Activated CD4-positive, CD25-positive, alpha-beta regulatory T cell treated with anti-CD3 and anti-CD28 coated beads, Interleukin-2, amount 50 U/mL, for 16 hours (primary cell): ENCODE measurements around the gene UNC5B.

ENCODE experiments used
- DNase-seq: peaks from one replicate; pipeline ENCODE4 v3.0.0-alpha.2; 2020; ENCODE audit warnings: low read depth, low spot score

The UNC5B gene

DNA sequence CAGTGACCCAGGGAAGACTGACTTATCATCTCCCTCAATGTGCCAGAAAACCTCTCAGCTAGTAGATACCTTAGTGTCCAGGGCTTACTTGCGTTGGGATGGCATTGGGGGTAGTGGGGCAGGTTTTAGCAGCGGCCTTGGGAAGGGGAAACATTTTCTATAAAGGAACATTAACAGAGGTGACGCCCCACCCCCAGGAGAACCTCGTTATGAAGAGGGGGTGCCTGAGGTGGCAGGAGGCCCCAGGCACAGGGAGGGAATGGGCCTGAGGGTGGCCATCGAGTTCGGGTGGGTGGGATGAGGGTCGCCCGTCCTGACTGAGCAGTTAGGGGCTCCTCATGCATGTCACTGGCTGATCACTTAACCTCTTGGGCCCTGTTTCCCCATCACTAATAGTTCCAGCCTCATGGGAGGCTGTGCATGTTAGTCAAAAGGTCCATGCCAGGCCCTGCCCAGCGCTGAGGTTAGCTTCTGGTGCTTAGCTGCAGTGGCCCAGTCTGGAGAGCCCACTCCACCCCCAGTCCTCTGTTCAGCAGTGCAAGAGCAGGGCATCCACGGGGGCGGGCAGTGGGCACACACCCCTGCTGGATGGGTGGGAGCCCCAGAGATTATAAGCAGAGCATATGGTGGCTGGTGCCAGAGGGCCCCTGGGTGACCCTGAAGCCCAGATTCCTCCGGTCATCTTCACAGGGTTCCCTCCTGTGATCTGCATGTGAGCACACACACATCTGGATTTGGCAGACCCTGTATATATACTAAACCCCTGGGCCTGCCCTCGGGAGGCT, 27.0 kb downstream of the UNC5B start:
- DNase-seq: no peak

DNA sequence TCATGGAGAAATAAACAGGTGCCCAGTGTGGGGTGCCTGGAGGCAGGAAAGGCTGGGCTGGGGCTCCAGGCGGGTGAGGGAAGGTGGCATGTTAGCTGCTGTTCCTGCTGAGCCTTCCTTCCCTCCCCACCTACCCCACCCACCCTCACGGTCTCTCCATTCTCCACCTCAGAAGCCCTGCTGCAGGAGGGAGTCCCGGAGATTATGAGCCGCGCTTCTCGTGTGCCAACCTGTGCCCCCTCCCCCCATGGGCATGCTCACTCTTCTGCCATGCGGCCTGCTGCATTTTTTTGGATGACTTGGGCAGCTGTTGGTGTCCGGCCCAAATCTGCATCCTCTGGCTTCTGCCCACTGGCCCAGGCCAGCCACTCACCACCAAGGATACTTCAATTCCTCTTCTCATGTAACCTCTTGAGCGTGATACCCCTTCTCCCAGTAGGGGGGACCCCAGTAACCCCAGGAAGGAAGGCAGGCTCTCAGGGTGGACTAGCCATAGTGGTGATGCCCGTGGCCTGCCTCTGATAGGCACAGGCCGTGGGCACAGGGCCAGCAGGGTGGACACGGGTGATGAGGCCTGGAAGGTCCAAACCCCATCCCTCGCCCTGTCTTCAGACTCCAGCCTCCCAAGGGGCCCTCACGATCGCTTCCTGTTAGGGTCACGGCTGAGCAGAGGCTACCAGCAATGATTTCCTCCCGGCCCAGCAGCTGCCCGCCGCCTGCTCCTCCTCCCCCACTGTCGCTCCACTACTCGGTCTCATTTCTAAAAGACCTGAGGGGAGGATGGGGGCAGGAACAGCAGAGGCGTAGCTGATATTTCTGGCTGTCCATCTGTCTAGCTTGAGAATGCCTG, 27.8 kb downstream of the UNC5B start:
- DNase-seq: no peak

DNA sequence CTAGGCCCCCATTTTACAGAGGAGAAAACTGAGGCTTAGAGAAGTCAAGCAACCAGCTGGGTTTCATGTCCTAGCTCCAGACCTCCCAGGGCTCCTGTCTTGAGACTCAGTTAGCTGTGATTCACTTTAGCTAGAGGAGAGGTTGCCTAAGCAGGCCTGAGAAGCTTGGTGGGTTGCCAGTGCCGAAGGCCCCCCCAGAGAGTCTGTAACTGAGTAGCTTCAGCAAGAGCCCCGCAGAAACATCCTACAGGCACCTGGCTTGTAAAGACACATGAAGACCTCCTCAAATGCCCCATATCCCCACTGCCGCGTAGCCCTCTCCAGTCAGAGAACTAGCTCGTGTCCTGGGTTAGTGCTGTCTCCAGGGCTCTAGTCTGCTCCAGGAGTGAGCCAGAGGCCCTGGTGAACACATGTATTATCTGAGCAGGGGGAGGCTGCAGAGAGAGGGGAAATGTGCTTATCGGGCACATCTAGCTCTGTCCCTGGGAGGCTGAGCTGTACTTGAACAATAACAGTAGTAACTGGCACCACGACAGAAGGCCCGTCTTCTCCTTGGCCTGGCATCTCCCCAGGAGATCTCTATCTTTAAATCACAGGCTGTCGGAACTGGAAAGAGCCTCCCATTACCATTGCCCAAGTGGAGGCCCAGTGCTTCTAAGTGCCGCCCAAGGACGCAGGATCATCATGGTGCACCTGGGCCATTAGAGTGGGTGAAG, 28.9 kb downstream of the UNC5B start:
- DNase-seq: no peak

DNA sequence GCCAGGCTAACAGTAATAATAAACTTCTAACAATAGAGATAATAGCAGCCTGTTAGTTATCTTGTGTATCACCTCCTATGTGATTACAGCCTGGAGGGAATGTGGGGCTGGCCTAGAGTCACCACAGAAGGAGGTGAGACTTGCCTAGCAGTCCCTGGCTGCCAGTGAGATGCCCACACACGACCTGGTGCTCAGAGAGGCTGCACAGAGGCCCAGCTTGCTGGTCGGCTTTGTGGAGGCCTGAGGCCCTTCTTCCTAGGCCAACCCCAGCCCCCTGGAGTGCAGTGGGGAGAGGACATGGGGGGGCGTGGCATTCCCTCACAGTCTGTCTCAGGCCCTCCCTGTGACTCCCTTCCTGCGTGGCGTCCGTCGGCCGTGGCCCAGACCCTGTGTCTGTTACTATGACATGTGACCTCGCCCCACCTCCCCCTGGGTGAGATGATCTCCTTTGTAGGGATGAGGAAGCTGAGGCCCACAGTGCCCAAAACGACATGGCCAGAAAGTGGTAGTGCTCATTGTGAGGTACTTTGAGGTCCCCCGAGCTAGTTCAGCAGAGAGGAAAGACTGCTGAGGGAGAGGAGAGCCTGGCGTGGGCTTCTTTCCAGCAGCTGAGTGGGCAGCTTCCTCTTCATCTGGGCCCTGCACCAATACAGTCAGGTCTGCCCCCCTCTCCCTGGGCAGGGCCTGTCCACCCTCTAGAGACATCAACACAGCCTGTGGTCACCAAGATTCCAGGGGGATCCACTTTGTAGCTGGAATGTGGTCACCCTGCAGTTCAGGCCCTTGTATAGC, 29.7 kb downstream of the UNC5B start:
- DNase-seq: no peak

DNA sequence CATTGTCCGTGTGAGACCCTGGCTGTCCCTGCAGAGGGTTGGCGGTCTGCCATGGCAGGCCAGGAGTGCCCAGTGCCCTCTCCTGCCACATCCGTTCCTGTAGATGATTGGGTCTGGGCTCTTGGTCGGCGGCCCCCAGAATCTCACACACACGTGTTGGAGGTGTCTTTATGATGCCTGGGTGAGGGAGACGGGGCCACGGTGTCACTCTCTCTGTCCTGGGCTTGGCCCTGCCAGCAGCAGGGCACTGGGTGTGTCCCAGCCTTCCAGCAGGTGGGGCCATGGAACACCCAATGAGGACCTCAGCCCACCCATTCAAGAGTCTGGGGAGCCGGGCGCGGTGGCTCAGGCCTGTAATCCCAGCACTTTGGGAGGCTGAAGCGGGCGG, 30.2 kb downstream of the UNC5B start:
- DNase-seq: no peak

DNA sequence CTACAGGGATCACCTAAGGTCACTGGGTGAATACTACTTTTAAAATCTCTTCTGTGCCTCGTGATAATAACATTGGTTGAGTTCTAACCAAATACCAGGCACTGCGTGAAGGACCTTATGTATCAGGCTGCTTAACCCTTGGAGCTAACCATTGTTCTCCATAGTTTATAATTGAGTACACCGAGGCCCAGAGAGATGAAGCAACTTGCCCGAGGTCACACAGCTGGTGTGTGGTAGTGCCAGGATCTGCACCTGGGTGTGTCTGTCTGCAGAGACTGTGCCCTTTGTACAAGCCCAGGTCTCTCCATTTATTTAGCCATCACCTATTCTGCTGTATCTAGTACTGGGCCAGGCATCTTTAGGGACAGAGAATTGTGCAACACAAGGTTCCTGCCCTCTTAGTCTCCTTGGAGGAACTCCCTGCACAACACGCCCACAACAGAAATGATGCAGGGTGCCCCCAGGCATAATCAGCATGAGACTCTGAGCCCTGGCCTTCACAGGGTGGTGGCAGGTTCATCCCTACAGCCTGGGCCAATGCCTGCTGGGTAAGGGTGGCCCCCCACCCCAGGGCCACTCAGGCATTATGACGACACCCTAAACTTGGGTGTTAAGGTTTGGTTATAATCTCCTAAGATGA, 31.5 kb downstream of the UNC5B start:
- no peak for DNase-seq

DNA sequence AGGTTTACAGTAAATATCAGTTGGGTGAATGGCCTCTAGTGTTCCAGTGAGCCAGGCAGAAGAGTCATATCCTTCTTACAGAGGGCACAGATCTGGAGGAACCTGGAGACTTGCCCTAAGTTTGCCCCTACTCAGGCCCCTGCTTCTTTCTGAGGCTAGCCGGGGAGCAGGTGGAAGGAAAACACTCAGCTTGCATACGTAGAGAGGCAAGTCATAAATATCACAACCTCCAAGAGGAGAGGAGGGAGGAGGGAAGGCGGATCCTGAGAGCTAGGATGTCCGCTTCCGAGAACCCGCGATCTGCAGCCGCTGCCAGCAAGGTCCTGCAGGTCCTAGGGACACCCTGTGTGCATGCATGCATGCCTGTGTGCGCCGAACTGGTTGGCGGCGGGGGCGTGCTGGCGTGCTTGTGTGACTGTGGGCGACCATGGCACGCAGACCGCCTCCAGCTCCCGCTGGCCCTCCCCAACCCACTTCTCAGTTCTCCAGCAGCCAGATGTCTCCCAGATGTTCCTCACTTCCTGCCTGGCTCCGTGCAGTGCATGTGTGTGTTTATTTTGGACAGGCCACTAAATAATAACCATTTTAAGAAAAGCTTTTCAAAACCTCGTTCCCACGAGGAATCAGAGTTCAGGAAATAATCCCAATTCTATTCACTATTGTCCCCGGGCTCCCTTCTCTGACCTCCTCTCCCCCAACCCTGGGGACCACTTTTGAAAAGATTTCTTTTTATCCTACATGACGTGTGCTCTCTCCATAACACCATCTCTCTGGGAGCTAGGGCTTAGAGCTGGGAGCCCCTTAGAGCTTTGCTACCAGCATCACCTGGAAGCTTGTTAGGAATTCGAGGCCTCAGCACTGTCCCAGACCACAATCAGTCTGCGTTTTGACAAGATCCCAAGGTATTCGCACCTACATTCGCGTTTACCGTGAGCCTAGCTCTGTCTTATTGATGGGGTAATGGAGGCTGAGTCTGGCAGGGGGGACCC, 32.4 kb downstream of the UNC5B start:
- no peak for DNase-seq

DNA sequence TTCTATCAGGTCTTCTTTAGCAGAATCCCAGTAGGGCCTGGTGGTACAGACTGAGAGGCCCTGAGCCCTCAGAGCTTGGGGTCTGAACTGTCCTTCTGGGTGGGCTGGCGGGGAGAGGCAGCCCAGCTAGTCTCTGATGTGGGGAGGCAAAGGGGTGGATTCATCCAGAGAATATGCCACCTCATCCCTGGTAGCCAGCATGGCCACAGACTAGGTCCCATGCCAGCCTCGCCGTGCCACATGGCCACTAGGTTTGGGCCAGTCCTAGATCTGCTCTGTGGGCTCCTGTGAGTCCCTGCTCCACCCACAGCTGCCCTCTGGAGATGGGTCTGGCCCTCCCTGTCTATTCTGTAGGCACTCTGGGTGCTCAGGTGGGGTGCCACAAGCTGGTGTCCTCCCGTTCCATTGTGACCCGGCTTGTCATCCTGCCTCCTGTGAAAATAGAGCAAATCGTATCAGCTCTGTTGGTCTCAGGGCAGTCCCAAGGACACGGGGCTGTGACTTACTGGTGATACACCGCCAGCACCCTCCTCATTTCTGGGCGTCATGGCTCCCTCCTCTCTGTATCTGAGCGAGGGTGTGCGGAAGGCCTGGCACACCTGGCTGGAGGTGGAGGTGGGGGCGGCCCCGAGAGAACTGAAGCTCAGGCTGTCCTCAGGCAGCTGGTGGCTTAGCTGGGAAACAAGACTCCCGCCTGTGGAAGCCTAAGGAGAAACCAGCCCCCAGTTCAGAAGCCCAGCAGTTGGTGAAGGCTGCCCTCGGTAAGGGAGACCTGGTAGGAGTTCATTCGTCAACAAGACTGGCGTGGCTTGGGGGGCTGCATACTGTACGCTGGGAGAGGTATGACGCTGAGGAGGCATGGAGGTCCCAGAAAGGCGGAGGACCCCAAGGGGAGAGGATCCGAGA, 33.3 kb downstream of the UNC5B start:
- DNase-seq: no peak

DNA sequence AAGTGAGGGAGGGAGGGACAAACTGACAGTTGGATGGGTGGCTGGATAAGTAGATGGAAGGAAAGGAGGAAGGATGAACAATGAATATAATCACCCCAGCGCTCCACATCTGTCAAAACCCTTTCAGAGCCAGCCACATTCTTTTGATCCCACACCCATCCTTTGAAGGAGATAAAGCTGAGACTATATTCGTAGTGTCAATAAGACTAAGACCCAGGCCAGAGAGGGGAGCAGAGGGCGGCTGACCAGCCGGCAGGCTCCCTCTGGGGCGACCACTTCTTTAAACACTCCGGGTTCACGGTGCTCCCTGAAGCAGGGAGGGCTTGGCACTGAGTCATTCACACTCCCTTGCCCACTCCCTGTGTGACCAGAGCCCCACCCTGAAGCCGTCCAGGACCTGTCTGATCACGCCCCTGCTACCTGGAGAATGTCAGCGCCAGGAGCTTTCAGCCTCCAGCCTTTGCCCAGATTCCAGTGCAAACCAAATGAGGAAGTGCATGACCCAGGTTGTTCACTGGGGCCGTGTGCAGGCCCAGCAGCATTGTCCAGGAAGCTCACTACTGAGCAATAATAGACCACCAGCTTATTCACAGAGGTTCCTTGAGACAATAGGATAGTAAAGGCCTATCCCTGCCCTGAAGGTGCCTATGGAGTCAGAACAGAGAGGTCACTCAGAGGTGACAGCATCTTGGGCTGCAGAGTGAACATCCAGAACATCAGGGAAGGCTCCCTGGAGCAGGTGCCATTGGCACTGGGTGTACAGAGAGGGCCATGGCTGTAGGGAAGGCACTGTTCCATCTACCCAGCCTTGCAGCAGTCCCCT, 34.4 kb downstream of the UNC5B start:
- DNase-seq: no peak

DNA sequence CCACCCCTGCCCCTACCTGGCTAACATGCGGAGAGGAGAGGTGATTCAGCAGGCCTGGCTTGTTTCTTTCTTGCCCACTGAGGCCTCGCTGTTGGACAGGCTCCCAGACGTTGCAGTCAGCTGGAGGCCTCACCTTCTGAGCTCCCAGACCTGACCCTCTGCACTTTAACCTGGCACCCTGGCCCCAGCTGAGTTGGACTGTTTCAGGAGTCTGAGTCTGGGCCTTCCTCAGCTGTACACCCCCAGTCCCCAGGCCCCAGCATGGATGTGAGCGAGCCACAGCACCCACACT, 35.0 kb downstream of the UNC5B start:
- no peak for DNase-seq

DNA sequence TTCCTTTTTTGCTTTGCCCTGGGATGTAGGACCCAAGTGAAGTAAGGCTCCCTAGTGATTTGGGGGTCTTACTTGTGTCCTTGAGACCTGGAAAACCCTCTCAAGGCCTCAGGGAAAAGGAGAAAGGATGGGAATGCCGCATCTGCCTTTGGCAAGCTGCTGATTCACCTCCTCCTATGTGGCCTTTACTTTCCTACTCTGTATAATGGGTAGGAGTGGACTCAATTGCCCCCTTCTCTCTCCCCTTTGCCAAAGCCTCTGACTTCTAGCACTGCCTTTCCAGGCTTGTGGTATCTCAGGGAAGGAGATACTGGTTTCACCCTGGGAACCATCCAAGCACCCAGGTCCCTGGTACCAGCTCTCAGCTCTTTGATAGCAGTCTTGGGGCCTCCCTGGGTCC, 35.4 kb downstream of the UNC5B start:
- DNase-seq: no peak

DNA sequence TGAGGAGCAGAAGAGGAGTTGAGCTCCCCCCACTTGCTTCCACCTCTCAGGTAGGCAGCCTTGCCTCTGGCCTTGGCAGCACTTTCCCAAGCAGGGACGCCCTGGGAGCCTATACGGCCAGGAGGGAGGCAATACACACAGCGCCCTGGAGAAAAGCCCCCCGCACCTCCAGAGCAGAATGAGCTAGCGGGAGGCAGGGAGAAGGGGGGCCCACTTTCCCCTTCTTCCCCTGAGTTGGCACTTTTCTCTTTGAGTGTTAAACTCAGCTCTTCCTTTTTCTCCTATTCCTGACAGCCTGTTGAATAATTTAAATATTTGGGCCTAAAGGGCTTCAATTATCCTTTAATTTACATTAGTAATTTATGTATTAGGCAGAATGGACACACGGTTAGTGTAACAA, 35.8 kb downstream of the UNC5B start:
- DNase-seq: no peak

DNA sequence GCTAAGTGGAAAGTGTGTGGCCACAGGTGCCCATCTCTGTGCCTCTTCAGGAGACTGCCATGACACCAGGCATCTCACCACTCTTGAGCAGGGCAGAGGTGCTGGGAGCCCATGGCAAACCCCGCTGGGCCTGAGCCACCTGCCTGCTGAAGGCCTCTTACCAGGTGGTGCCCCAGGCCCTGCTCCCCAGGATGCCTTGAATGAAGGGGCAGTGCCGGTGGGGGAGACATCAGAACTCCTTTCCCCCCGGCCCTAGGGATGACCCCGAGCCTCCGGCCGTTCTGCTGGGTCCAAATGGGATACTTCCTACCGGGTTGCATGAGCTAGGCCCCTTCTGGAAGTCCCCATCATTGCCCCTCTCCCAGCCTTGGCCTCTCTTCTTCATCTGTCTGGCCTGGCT, 37.6 kb downstream of the UNC5B start:
- no peak for DNase-seq

DNA sequence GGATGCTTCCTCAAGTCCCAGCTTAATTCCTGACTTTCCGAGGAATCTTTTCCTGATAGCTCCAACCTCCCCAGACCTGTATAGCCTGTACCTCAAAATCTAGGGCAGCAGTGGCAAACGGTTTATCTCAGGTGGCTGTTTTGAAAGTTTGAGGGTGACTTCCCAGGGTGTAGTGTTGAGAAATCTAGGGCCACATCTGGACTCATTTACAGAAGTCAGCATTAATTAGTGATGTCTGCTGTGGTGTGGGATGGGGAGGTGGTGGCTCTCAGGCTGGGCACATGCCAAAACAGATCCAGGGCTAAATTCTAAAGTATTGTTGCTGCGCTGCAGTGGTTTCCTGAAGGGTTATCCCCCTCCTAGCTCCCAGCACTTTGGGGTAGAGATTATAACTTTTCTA, 38.0 kb downstream of the UNC5B start:
- no peak for DNase-seq

DNA sequence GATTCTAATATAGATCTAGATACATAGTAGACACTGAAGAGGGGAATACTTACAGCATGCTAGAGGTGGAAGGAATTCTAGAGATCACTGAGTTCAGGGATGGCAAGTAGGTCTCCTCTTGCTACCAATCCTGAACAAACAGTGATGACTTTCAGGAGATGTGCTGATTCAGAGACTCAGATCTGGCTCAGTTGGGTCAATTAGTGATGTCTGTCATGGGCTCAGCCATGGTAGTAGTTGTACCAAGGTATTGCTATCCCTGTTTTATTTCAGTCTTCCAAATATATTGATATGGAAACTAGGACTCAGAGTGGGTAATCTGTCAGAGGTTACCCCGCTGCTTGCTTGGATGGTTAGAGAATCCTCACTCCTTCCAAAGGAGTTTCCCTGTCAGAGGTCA, 38.5 kb downstream of the UNC5B start:
- no peak for DNase-seq

DNA sequence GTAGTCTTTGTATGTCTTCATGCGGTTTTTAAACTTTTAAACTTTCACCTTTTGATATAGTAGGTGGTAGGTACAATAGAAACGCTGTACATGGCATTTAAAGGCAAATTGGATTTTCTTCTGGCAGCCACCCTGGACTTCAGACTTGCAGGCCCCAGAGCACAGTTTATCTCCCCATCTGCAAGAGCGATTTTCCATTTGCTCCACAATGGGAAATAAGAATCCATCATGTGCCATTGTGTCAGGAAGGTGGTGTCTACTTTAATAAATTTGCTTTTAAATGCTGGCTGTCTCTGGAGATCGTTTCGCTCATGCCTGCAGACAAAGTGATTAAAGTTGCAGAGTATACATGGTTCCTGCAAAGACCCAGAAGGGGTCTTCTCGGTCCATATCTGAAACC, 38.9 kb downstream of the UNC5B start:
- DNase-seq: no peak

DNA sequence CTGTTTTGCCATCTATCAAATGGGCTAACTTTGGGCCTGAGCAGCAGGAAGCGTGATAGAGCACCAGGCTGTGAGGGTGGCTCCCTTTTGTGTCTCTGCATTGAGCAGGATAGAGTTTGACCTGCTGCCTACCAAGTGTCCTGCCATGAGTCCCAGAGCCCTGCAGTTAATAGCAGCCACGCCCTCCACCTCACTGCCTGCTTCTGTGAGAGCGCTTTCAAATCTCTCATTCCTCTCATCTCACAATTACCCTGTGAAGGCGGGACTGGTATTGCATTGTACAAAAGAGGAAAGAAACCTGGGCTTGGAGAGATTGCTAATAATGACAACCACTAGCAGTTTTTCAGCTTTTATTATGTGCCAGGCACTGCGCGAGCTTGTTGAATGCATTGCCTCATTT, 39.9 kb downstream of the UNC5B start:
- no peak for DNase-seq
